K562 (cell line): ENCODE data around the gene MEX3A. TPM values are rescaled to one million over a fixed set of nuclear protein-coding genes. Genes with fewer than 3 reads are reported as not detected.

Experiments
- BRD9 ChIP-seq: fragments of 450-650 bp; IDR thresholded peaks from 2 replicates; pipeline ENCODE4 v1.6.1; 2018; ENCODE audit warnings: low read depth; ENCODE audit not compliant: partially characterized antibody
- E2F6 ChIP-seq, 2 experiments: IDR thresholded peaks; 2 replicates each; pipeline ENCODE4 v1.6.1; 2011; ENCODE audit warnings: borderline replicate concordance in 1 of 2, control low read depth in 1 of 2, low read depth in 1 of 2, low read length in 1 of 2, mild to moderate bottlenecking in 1 of 2, mixed read lengths in 1 of 2, moderate library complexity in 1 of 2; ENCODE audit not compliant: insufficient read depth in 1 of 2, insufficient read length in 1 of 2, poor library complexity in 1 of 2, severe bottlenecking in 1 of 2; ENCODE audit errors: extremely low read depth in 1 of 2
- FOXK1 ChIP-seq: sonication (generic); formaldehyde crosslinking; IDR thresholded peaks from 2 replicates; pipeline ENCODE4 v1.8.0; 2022; ENCODE audit warnings: missing genetic modification reagents, mild to moderate bottlenecking, borderline replicate concordance
- FOXP1 ChIP-seq: sonication (generic); formaldehyde crosslinking; IDR thresholded peaks from 2 replicates; pipeline ENCODE4 v1.8.0; 2022; ENCODE audit warnings: mild to moderate bottlenecking, missing genetic modification reagents
- GATAD2A ChIP-seq: fragments of 450-650 bp; IDR thresholded peaks from 2 replicates; pipeline ENCODE4 v1.6.1; 2017
- HNRNPL ChIP-seq: fragments of 200-400 bp; formaldehyde crosslinking; IDR thresholded peaks from 2 replicates; pipeline ENCODE4 v1.6.1; 2017; ENCODE audit warnings: low read depth, mild to moderate bottlenecking, low read length
- MAX ChIP-seq: sonication (generic); formaldehyde crosslinking; IDR thresholded peaks from 2 replicates; pipeline ENCODE4 v1.9.0; 2022; ENCODE audit warnings: mild to moderate bottlenecking, missing genetic modification reagents
- MCM7 ChIP-seq, 2 experiments: fragments of 450-650 bp; IDR thresholded peaks; 2 replicates each; pipeline ENCODE4 v1.6.1; 2016 to 2018
- NCOA1 ChIP-seq: fragments of 450-650 bp; IDR thresholded peaks from 2 replicates; pipeline ENCODE4 v1.6.1; 2016; ENCODE audit warnings: low read depth
- NEUROD1 ChIP-seq: fragments of 150-350 bp; IDR thresholded peaks from 2 replicates; pipeline ENCODE4 v1.6.1; 2014; ENCODE audit warnings: borderline replicate concordance, low read length, low read depth; ENCODE audit not compliant: partially characterized antibody
- NFIX ChIP-seq: fragments of 250-450 bp; sonication (Bioruptor Pico); IDR thresholded peaks from 2 replicates; pipeline ENCODE4 v1.4.0; 2020; ENCODE audit warnings: low read depth, mild to moderate bottlenecking, moderate library complexity
- NFYB ChIP-seq: IDR thresholded peaks from 2 replicates; pipeline ENCODE4 v1.6.1; 2011; ENCODE audit warnings: mild to moderate bottlenecking, moderate library complexity; ENCODE audit not compliant: insufficient read length; ENCODE audit errors: extremely low read depth
- NR3C1 ChIP-seq: sonication (generic); formaldehyde crosslinking; IDR thresholded peaks from 2 replicates; pipeline ENCODE4 v1.8.1; 2022; ENCODE audit warnings: missing genetic modification reagents
- PRDM10 ChIP-seq: fragments of 450-650 bp; IDR thresholded peaks from 2 replicates; pipeline ENCODE4 v1.6.1; 2018; ENCODE audit not compliant: partially characterized antibody
- PTRF ChIP-seq: fragments of 450-650 bp; IDR thresholded peaks from 2 replicates; pipeline ENCODE4 v1.6.1; 2016; ENCODE audit warnings: mild to moderate bottlenecking, missing genetic modification characterization, missing compliant biosample characterization
- PYGO2 ChIP-seq: fragments of 450-650 bp; IDR thresholded peaks from 2 replicates; pipeline ENCODE4 v1.6.1; 2016; ENCODE audit warnings: mild to moderate bottlenecking, missing genetic modification characterization, moderate library complexity, missing compliant biosample characterization
- SRF ChIP-seq, 2 experiments: fragments of 250-450, 450-650 bp in 1 of 2; sonication (Bioruptor Pico) in 1 of 2; sonication (generic) in 1 of 2; formaldehyde crosslinking; IDR thresholded peaks; 2 replicates each; pipeline versions ENCODE4 v1.5.0 to v1.5.1; 2020 to 2022; ENCODE audit warnings: mild to moderate bottlenecking in 1 of 2, missing genetic modification reagents in 1 of 2
- XRCC4 ChIP-seq: IDR thresholded peaks from one replicate; pipeline ENCODE4 v1.6.1; 2011; ENCODE audit not compliant: insufficient read depth, insufficient read length; ENCODE audit errors: extremely low read depth
- ZNF512 ChIP-seq: IDR thresholded peaks from 2 replicates; pipeline ENCODE4 v1.6.1; 2016; ENCODE audit warnings: missing genetic modification characterization, missing compliant biosample characterization
- ZNF551 ChIP-seq: fragments of 250-450 bp; sonication (Bioruptor Pico); IDR thresholded peaks from 2 replicates; pipeline ENCODE4 v1.5.0; 2021; ENCODE audit warnings: mild to moderate bottlenecking, moderate library complexity
- ZNF79 ChIP-seq: fragments of 250-450 bp; sonication (Bioruptor Pico); IDR thresholded peaks from 2 replicates; pipeline ENCODE4 v1.4.0; 2020; ENCODE audit warnings: low read depth, mild to moderate bottlenecking, moderate library complexity
- polyA plus RNA-seq, 8 experiments: library from polyadenylated mRNA; depleted of rRNA in 4 of 8; stranded (reverse) in 5 of 8; unstranded in 3 of 8; fragments of >200 nt; fragmentation: Nextera tagmentation in 2 of 8; fragmentation: Illumina TruSeq in 1 of 8; extraction: Ambion mirVana in 2 of 8; extraction: Trizol in 1 of 8; gene quantifications; 2 replicates each; pipeline versions ENCODE4 v1.2.1 to v1.2.3, GENCODE V29; 2011 to 2014; ENCODE audit warnings: inconsistent platforms in 1 of 8, missing spikeins in 1 of 8
- total RNA-seq, 7 experiments: library from RNA; depleted of rRNA in 6 of 7; stranded (reverse); fragments of >200 nt in 6 of 7; fragmentation: Illumina TruSeq in 2 of 7; extraction: Trizol in 2 of 7; gene quantifications; 2 replicates each; pipeline versions ENCODE4 v1.2.1 to v1.2.3, GENCODE V29; 2011 to 2021; ENCODE audit warnings: low replicate concordance in 1 of 7

MEX3A gene
- total and polyA plus RNA-seq, 9 of the 15 experiments (the other 6 are each of a cell fraction or from before 2014, with no cell fraction given): 0.36 to 13.7 (median 5.2) TPM

GRCh38 chr1:156114101-156114918 is 32.0 kb upstream of the MEX3A start, which contains the start of gene LMNA (continued):
- TF ChIP-seq GATAD2A: peak; percentile 93; the same call in 1 of the 2 replicates
- TF ChIP-seq NFIX (CRISPR knock-in tag): no peak
- TF ChIP-seq BRD9: peak; percentile 51
- TF ChIP-seq MAX (CRISPR knock-in tag): peak; percentile 81; the same call in 1 of the 2 replicates
- peak; percentile 24 for TF ChIP-seq NFYB
- TF ChIP-seq PYGO2 (tag): no peak
- TF ChIP-seq ZNF512 (tag): no peak
- TF ChIP-seq FOXP1 (CRISPR knock-in tag): peak; percentile 74; the same call in 1 of the 2 replicates
- no peak for TF ChIP-seq MCM7 (IDR thresholded peaks at IDR 0.05)
- no peak for TF ChIP-seq ZNF79 (CRISPR knock-in tag)
- TF ChIP-seq NCOA1: peak; percentile 64; the same call in 1 of the 2 replicates
- TF ChIP-seq NR3C1 (CRISPR knock-in tag): no peak
- no peak for TF ChIP-seq ZNF551 (CRISPR knock-in tag)
- no peak for TF ChIP-seq XRCC4
- TF ChIP-seq HNRNPL: peak; percentile 56; the same call in 1 of the 2 replicates
- TF ChIP-seq E2F6 (IDR thresholded peaks at IDR 0.05; ENCODE audit: borderline replicate concordance in 1 of 2, extremely low read depth in 1 of 2, insufficient read depth in 1 of 2, insufficient read length in 1 of 2, low read depth in 1 of 2, low read length in 1 of 2, poor library complexity in 1 of 2, severe bottlenecking in 1 of 2): peak in 1 of 2 experiments; percentile 61
- peak; percentile 88 for TF ChIP-seq PRDM10
- no peak for TF ChIP-seq PTRF
- no peak for TF ChIP-seq FOXK1 (CRISPR knock-in tag)
- TF ChIP-seq NEUROD1: no peak
- TF ChIP-seq SRF (CRISPR knock-in tag; IDR thresholded peaks at IDR 0.05): peak in 1 of 2 experiments; percentile 20; a peak in 1 of 4 replicates
